Parathyroid adenoma (tissue), 2 donors: ENCODE data around the gene UNC45B.

Source experiments
- H2AFZ ChIP-seq: fragments of 300-600 bp; sonication (generic); one replicate; pipeline ENCODE4 v1.7.0; 2017; ENCODE audit warnings: antibody characterized with exemption, mild to moderate bottlenecking
- H3K27ac ChIP-seq: fragments of 300-600 bp; sonication (generic); one replicate; pipeline ENCODE4 v1.7.0; 2017
- H3K27me3 ChIP-seq: fragments of 300-600 bp; sonication (generic); one replicate; pipeline ENCODE4 v1.7.0; 2017; ENCODE audit warnings: low read length; ENCODE audit not compliant: control insufficient read depth, insufficient read depth
- H3K36me3 ChIP-seq: fragments of 300-600 bp; sonication (generic); one replicate; pipeline ENCODE4 v1.7.0; 2017; ENCODE audit warnings: low read length; ENCODE audit not compliant: control insufficient read depth, insufficient read depth
- H3K4me1 ChIP-seq: fragments of 300-600 bp; sonication (generic); one replicate; pipeline ENCODE4 v1.7.0; 2017; ENCODE audit warnings: control low read depth
- H3K4me2 ChIP-seq: fragments of 300-600 bp; sonication (generic); one replicate; pipeline ENCODE4 v1.7.0; 2017; ENCODE audit warnings: low read length
- H3K4me3 ChIP-seq: fragments of 300-600 bp; sonication (generic); one replicate; pipeline ENCODE4 v1.7.0; 2017; ENCODE audit warnings: low read depth, low read length
- H3K79me2 ChIP-seq: fragments of 300-600 bp; sonication (generic); one replicate; pipeline ENCODE4 v1.7.0; 2017; ENCODE audit warnings: control low read depth
- H3K9ac ChIP-seq: fragments of 300-600 bp; sonication (generic); one replicate; pipeline ENCODE4 v1.7.0; 2017; ENCODE audit warnings: mild to moderate bottlenecking
- H3K9me3 ChIP-seq: fragments of 300-600 bp; sonication (generic); one replicate; pipeline ENCODE4 v1.7.0; 2017; ENCODE audit warnings: low read length; ENCODE audit not compliant: control insufficient read depth
- TF ChIP-seq, protein P1 (sequence below): fragments of 300-600 bp; sonication (generic); IDR thresholded peaks from one replicate; pipeline ENCODE4 v1.7.0; 2017; ENCODE audit warnings: antibody characterized with exemption, mild to moderate bottlenecking
- donor health status: primary hyperparathyroidism.

Gene UNC45B

DNA sequence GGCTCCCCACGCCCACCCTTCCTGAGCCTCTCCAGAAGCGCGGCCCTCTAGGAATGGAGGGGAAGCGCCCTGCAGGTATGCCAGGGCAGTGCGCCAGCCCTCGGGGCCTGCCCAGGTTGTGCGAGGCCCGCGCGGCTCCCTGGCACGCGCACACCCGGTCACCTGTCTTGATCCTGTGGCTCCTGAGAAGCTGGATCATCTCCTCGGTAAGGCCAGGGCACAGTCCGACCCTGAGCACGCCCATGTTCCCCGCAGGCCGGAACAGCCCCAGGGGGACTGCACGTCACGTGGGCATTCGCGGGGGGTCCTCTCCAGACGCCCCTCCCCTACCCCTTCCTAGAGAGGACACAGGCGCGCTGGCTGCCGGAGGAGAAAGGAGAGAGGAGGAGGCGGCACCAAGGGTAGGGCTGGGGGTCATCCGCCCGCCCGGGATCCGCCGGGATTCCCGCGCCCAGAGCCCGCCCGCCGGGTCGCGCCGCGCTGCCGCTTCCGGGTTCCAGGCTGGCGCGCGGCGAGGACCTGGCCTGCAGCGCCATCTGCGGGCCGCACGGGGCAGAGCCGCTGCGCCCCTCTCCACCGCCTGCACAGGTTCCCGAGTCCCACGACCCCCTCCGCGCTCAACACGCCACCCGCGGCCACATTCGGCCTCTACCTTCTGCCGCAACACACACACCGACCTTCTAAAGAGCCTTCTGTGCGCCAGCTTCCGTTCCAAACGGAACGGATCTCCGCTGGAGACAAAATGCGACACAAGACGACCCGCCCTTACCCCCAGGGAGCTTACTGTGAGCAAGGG, 28.0 kb upstream of the UNC45B start, which contains the start of gene RAD51D:
RAD51D (minus strand) TSS at position 491 of the 796 bp plus-strand sequence; CDS start at position 244, 247 bp downstream.
- peak within 1 kb of the TSS; percentile 79 for H3K9ac ChIP-seq
- H3K4me1 ChIP-seq = peaks cover 9% of the 10 kb centered on the region
- H3K9me3 ChIP-seq = no peaks in the 10 kb centered on the region
- H3K27me3 ChIP-seq = no peaks in the 10 kb centered on the region
- H2AFZ ChIP-seq = peak within 1 kb of the TSS; percentile 97
- peak within 1 kb of the TSS; percentile 32 for H3K27ac ChIP-seq
- peak within 1 kb of the TSS; percentile 80 for H3K4me2 ChIP-seq
- peaks cover 11% of the 10 kb centered on the region for H3K79me2 ChIP-seq
- no peaks in the 10 kb centered on the region for H3K36me3 ChIP-seq
- TF ChIP-seq, protein P1, sequence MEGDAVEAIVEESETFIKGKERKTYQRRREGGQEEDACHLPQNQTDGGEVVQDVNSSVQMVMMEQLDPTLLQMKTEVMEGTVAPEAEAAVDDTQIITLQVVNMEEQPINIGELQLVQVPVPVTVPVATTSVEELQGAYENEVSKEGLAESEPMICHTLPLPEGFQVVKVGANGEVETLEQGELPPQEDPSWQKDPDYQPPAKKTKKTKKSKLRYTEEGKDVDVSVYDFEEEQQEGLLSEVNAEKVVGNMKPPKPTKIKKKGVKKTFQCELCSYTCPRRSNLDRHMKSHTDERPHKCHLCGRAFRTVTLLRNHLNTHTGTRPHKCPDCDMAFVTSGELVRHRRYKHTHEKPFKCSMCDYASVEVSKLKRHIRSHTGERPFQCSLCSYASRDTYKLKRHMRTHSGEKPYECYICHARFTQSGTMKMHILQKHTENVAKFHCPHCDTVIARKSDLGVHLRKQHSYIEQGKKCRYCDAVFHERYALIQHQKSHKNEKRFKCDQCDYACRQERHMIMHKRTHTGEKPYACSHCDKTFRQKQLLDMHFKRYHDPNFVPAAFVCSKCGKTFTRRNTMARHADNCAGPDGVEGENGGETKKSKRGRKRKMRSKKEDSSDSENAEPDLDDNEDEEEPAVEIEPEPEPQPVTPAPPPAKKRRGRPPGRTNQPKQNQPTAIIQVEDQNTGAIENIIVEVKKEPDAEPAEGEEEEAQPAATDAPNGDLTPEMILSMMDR = peak; percentile 94
- peak within 1 kb of the TSS; percentile 75 for H3K4me3 ChIP-seq

GRCh38 chr17:35121315-35121714, 26.3 kb upstream of the UNC45B start, which contains the start of gene FNDC8:
Gene FNDC8, plus strand, starts transcription at chr17:35121615. Its CDS starts 79 bp downstream, at chr17:35121694.
- no peaks in the 10 kb centered on the region for H3K36me3 ChIP-seq
- H3K4me3 ChIP-seq = no peak within 1 kb of the TSS
- no peaks in the 10 kb centered on the region for H3K9me3 ChIP-seq
- H3K9ac ChIP-seq = no peak within 1 kb of the TSS
- H2AFZ ChIP-seq = no peak within 1 kb of the TSS
- no peak within 1 kb of the TSS for H3K27ac ChIP-seq
- H3K79me2 ChIP-seq = peaks cover 11% of the 10 kb centered on the region
- TF ChIP-seq, protein P1 = no peak
- H3K4me1 ChIP-seq = peaks cover 9% of the 10 kb centered on the region
- no peaks in the 10 kb centered on the region for H3K27me3 ChIP-seq
- no peak within 1 kb of the TSS for H3K4me2 ChIP-seq

DNA sequence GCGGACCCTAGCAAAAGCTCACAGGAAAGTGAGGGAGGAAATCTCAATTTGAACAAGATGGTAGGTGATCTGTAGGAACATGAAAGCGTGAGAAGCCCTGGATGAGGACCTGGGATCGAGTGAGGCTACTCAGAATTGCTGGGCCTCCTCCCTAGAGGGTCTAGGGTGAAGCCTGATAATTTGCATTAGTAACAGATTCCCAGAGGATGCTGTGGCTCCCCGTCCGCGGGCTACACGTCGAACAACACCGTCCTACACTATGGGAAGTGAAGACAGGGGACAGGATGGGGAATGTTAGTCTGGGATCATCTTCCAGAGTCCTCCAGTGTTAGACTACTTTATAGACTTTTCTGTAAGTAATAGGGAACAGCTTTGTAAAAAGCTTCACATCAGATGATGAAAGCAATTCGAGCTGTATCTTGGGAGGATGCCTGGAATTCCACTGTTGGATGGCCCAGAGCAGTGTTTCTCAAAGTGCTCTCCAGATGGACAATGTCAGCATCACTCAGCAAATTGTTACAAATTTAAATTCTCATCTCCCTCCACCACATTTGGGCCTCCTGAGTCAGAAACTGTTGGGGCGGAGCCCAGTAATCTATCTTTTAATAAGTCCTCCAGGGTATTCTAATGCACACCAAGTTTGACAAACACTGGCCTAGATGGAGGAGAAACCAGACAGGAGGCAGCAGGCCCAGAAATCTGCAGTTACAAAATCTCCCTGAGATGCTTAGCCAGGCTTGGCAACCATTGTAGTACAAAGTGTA, 19.7 kb upstream of the UNC45B start:
- H3K36me3 ChIP-seq = no peaks in the 10 kb centered on the region
- no peaks in the 10 kb centered on the region for H3K4me1 ChIP-seq
- no peak overlapping the region for H3K9ac ChIP-seq
- no peak overlapping the region for H2AFZ ChIP-seq
- no peak overlapping the region for H3K4me3 ChIP-seq
- H3K4me2 ChIP-seq = no peak overlapping the region
- no peak overlapping the region for H3K27ac ChIP-seq
- no peaks in the 10 kb centered on the region for H3K9me3 ChIP-seq
- H3K27me3 ChIP-seq = no peaks in the 10 kb centered on the region
- TF ChIP-seq, protein P1 = no peak
- H3K79me2 ChIP-seq = no peaks in the 10 kb centered on the region

GRCh38 chr17:35129154-35129972, 18.3 kb upstream of the UNC45B start:
- Histone ChIP-seq H3K9me3 (no peaks in the 10 kb centered on the region), H3K9ac (no peak overlapping the region), H3K4me1 (no peaks in the 10 kb centered on the region), H2AFZ (no peak overlapping the region), H3K4me3 (no peak overlapping the region), H3K27me3 (no peaks in the 10 kb centered on the region), H3K79me2 (no peaks in the 10 kb centered on the region), H3K36me3 (no peaks in the 10 kb centered on the region), H3K27ac (no peak overlapping the region), H3K4me2 (no peak overlapping the region)
- TF ChIP-seq, protein P1 = no peak
